Astrocyte of the hippocampus (primary cell): ENCODE data around the gene ZNF101.

Experiments used
- DNase-seq: peaks from one replicate; pipeline ENCODE4 v3.0.0; 2011; ENCODE audit warnings: low read depth, low spot score

Gene ZNF101

DNA sequence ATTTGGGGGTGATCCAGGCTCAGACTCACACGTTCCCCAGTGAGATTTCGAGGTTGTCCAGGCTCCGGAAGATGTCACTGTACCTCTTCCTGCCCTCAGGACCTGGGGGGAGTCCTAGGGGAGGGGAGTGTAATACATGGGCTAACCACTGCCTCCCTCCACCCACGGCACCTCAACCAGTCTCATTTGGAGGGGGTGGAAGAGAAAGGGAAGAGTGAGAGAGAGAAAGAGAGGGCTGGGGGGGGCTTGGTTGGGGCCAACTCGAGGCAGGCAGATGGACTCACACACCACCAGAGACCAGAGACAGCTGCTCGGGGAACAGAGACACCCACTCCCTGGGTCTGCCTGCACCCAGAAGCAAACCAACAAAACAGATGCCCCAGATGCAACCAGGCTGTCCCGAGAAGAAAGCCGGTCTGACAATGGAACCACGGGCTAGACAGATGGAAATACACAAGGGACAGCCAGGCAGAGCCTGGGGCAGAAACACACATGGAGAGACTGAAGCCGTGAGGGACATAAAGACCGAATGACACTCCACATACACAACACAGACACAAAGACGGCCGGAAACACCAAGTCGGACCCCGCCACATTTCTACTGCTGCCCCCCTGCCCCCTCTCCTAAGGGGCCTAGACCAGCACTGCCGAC is 26.0 kb upstream of the ZNF101 start:
- peak; percentile 34 for DNase-seq

DNA sequence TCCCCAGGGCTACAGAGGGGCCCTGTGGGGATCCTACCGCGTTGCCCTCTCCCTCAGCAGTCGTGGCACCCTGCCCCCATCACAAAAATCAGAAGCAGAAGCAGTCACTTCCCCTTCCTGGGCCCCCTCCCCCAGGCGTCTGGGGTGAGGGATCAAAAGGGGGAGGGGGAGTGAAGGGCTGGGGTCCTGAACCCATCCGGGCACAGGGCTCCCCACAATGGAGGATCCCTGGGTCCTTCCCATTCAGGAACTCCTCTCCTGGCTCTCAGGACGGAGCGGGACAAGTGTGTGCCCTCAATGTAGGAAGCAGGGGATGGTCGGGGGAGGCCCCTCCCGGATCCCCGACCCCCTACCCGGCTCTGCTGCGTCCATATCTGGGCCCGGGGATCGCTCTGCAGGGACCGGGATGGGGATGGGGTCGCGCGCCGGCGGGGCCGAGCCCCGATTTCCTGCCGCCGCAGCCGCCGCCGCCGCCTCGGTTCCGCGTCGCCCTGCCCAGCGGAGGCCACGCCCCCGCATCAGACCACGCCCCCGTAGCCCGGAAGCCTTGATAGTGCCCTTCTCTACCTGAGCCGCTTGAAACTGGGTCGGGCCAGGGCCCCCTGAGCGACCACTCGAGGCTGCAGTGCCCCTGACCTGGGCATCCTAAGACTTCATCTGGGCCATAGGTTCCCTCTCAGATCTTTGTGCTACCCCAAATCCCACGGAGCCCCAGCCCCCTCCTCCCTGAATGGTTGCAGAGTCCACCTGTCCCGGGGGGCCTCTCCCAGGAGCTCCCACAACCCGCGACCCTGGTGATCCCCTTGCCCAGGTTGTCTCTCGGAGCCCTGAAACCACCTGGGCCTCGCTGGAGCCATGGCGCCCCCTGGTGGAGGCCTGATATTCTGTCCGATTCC is 25.2 kb upstream of the ZNF101 start, which contains the start of gene GMIP:
Gene GMIP, minus strand, starts transcription at position 500 of the 896 bp plus-strand sequence. Its CDS starts 128 bp downstream, at position 372.
- peak; percentile 78 for DNase-seq

DNA sequence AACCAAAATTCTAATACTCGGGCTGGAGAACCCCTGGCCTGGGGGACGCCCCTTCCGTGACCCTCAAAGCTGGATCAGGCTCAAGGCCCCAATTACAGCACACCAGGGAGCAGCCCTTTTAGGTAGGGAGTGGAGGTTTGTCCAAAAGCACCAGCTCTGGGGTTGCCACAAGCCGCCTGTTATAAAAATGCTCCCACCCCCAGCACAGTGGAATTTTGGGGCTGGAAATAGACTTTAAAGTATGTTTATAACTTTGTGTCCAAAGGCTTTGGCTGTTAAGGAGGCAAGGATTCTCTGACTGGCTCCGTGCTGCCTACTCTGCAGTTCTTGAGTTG is 24.6 kb upstream of the ZNF101 start:
- no peak for DNase-seq

DNA sequence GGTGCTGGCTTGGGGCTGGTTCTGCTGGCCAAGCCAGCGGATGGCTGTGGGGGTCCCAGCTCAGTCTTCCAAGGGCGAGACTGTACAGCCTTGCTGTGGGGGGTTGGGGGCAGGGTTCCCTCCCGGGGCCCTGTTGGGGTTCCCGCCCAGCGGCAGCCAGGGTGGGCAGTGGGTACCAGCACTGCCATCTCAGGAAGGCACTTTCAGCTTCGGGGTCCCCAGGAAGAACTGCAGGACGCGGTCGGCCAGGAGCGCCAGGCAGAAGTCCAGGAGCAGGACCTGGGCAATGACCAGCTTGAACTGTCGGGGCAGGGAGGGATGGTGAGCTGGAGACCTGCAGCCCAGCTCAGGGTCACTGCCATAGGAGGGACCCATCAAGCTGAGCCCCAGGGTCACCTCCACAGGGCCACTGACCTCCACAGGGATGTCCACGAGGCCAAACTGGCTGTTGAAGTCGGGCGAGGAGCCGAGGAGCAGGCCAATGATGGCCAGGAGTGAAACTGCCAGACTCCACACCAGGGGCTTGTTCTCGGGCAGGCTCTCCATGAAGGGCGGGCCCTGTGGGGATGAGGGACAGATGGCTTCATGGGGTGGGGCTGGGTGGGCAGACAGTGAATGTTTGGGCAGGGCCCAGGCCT is 23.3 kb upstream of the ZNF101 start:
- DNase-seq = no peak

DNA sequence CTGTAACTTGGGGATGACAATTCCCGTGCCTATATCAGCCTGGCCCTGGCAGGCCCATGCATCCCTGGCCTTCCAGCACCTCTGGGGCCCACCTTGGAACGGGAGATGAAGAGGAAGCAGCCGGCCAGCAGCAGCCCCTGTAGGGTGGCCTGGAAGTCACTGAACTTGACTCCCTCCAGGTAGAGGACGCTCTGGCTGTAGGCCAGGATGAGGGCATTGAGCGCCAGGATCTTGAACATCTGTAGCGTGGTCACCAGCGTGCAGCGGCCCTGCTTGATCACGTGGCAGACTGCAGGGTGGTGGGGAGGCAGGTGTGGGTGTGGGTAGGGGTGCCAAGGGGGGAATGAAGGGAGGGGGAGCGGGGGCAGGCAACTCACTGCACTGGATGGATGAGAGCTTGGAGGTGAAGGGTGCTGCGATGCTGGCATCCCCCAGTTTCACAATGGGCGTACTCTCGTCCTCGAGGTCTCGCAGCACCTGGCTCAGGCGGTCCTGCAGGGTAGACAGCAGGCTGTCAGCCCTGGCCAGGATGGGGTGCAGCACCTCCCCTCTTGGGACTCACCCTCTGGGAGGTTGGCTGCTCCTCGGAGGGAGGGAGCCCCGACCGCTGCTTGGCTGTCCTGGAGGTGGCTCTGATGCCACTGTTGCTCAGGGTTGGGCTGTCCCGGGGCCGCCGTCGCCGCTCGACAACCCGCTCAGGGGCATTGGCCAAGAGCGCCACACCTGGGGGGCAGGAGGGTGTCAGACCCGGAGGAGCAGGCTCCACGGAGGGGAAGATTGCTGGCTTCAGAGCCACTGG is 21.4 kb upstream of the ZNF101 start:
- no peak for DNase-seq

DNA sequence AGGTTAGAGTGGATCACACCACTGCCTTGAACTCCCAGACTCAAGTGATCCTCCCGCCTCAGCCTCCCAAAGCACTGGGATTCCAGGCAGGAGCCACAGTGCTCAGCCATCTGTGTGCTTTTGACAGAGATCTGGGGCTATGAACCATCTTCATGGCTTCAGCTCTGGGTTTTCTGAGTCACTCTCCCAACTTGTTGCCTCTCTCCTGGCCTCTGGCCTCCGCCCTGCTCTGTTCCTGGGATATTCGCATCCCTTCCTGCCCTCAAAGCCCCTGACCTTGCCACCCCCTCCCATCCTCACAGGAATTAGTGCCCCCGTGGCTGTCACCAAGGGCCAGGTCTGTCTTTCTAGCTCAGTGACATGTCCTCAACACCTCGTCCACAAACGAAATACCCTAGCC is 19.5 kb upstream of the ZNF101 start:
- no peak for DNase-seq

DNA sequence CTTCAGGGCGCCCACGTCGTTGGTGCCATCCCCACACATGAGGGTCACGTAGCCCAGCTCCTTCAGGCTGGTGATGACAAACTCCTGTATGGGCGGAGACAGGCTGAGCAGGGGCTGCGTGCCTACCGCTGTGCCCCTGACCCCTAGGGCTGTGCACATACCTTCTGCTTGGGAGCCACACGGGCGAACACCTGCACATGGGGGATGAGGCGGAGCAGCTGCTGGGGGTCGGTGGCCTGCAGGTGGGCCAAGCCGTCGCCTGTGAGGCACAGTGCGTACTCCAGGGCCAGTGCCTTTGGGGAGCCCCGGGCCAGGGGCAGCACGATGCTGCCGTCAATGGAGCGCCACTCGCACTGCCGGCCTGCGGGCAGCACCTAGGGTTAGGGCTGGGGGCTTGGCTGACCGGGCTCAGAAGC is 19.1 kb upstream of the ZNF101 start:
- DNase-seq = no peak

DNA sequence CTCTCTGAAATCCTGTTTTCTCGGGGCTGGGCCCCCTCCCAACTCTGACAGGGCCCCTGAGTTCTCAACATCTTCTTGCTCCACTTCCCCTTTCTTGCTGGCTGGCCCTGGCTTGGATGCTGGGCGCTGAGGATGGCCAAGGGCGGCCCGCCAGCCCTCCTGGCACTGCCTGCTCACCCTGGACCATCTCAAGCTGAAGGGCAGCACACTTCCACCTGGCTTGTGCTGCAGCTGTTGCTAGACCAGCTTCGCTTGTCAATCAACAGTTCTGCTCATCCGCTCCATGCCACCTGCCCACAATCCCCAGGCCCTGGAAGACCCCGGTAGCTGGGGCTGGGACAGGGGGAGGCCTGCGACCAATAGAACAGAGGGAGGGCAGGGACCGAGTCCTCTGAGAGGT is 18.3 kb upstream of the ZNF101 start:
- DNase-seq = no peak

DNA sequence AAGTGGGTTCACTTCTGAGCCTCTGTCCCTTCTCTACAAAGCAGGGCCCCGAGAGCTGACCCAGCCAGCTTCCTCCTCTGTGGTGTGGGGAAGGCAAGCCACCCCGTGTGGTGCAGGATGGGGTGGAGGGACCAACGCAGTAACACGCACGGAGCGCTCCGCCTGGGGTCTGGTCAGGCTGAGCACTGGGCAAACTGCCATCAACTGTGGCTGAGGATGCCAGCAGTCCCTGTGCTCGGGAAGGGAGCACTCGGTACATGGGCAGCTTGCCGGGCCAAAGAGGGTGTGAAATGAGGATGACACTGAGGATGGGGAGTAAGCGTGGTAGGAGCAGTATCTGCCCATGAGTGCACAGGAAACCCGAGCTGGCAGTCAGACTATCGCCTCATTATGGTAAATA is 17.6 kb upstream of the ZNF101 start:
- no peak for DNase-seq

DNA sequence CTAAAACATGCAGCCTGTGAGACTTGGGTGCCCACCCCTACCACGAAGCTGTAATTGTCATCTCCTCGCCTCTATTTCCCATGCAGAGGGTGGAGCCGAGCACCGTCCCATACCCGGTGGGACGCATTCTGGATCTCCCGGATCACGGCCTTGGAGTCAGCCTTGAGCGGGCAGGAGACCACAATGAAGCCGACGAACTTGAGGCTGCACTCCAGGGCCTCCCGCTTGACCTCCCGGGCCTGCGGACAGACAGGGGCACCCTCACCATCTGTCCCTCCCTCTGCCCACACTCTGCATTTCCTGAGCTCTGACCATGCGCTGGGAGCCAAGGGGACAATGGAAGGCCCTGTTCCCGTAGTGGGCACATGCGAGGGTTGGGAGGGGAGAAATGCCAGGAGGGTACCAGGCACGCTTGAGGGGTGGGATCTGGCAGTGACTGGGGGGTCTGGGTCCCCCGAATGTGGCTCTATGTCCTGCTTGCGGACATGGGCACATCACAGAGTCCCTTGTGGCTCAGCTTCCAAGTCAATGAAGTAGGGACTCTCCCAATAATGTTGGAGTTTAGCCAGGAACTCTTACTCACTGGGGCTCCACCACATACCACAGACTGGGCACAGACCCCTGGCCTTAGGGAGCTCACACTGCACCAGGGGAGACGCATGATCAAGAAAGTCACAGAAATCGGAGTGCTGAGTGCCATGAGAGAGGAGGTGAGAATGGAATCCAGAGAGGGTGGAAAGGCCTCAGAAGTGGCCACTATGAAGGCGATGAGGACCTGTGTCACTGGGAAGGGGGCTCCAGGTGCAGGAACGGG is 15.9 kb upstream of the ZNF101 start:
- peak; percentile 63 for DNase-seq

DNA sequence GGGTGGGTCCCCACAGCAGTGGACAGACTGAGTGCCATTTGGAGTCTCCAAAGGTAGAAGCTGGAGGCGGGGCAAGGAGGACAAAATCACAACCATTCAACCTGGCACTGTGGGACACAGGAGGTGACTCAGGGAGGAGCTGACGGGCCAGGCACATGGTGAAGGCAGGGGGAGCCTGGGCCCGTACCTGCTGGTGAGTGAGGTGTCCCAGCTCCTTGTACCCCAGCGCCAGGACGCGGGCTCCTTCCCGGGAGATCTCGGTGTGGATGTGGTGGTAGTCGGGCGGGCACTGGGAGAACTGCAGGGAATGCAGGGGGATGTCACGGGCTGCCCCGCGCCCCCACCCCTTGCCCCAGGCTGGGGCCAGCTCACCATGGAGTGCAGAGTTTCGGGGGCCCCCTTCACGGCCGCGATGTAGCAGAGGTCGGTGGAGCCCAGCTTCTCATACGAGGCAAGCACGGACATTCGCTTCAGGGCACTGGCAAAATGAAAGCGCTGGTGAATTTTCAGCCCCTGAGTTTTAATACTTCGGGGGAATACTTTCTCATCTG is 15.0 kb upstream of the ZNF101 start:
- no peak for DNase-seq

DNA sequence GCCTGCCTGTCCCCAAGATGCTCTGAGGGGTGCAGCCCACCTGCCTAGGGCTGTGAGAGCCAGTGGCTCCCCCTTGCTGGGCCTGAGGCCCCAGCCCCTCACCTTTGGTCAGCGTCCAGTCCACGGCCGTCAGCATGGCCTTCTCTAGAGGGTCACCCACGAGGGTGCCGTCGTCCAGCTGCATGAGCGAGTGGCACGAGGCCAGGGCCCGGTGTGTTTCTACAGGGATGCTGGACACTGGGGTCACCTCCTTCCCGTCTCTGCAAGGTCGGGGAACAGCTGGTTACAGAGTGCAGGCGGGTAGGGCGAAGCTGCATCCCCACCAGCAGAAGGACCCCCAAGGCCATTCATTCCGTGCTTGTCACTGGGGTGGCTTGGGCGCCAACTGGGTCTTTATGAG is 14.2 kb upstream of the ZNF101 start:
- DNase-seq = no peak

DNA sequence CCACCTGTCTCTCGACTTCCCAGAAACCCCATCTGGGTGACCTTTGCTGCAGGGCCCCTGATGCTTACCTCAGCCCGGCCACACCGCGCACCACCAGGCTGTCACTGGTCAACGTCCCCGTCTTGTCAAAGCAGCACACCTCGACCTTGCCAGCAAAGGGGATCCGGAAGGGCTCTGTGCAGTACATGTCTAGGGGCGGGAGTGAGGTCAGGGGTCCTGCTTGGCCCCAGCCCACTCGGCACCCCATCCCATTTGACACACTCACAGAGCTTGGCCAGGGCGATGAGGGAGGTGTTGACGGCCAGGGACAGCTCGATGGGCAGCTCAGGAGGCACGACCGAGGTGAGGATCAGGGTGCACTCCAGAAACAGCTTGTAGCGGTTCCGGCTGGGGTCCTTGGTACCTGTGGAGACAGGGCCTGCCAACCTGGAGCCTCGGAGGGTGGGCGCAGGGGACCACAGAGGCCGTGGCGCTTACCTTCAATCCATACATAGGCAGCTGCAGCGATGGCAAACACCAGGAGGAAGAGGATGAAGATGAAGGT is 13.5 kb upstream of the ZNF101 start:
- no peak for DNase-seq

DNA sequence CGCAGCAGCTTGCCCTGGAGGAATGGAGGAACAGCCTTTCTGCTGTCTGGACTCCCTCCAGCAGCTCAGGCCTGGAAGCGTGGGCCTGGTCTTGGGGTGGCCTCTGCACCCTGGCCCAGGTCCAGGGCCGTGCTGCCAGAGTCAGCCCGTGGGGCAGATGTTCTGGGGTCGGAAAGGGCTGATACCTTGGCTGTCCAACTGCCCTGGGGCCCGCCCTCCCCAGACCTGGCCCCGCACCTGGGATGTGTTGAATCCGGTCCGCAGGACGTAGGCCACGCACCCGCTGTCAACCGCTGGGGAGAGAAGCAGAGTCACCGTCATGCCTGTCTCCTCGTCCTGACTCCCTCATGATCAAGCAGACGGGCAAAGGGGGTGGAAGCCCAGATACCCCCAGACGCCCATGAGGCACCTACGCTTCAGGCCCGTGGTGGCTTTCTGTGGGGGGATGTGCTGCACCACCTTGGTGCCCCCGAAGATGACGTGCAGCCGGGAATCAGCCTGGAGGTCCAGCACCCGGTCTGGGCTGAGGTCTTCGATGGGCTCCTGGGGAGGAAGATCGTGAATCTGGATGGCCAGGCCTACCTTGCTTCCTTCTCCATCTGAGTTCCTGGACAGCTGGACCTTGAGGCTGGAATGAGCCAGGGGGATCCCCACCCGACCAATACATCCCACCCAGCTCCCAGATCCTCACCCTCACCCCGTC is 12.8 kb upstream of the ZNF101 start:
- no peak for DNase-seq

DNA sequence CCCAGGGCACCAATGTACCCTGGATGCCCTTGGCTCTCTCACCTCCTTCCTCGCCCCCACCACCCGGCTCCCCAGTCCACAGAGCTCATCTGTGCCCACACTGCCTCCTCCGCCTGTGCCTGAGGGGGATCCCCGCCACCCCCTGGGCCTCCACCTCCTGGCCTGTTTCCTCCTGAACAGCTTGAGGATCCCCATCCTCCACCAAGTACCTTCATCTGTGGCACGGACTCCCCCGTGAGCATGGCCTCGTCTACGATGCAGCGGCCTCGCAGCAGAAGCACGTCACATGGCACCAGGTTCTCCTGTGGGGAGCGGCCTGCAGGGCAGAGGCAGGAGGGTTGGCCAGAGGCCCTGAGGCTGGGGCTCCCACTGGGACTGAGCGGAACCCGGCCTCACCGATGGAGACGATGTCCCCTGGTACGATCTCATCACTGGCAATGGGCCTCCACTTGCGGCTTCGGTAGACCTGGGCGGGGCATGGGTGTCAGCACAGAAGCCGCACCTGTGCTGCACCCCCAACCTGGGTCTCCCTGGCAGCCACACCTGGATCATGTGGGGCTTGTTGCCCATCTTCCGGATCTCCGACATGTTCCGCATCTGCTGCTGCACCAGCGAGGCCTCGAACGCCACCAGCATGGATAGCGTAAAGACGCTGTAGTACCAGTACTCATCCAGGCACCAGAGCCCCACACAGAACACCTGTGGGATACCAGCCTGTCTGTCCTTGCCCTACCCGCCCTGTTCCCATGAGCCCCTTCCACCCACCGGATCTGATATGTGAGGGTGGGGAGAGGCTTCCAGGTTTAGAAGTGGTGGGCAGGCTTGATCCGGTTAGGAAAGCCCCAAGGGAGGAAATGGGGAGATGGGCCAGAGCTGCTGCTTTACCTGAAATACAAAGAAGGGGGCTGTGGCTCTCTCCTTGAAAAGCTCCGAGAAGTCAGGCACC is 11.9 kb upstream of the ZNF101 start:
- DNase-seq = no peak

DNA sequence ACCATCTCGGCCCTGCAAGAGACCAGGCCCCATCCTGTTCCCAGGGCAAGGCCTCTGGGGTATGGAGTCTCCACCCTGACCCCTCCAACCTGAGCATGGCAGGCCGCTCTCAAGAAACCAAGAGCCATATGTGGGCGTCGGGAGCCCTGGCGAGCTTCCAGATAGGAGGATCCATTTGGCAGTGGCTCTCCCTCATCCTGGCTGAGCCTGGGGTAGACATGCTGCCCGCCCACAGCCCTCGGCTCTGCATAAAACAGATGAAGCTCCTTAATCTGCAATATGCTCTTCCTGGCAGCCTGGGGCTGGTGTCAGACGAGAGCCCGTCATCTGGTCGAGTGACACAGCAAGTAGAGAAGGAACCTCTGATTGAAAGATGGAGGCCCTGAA is 11.2 kb upstream of the ZNF101 start:
- DNase-seq = no peak

DNA sequence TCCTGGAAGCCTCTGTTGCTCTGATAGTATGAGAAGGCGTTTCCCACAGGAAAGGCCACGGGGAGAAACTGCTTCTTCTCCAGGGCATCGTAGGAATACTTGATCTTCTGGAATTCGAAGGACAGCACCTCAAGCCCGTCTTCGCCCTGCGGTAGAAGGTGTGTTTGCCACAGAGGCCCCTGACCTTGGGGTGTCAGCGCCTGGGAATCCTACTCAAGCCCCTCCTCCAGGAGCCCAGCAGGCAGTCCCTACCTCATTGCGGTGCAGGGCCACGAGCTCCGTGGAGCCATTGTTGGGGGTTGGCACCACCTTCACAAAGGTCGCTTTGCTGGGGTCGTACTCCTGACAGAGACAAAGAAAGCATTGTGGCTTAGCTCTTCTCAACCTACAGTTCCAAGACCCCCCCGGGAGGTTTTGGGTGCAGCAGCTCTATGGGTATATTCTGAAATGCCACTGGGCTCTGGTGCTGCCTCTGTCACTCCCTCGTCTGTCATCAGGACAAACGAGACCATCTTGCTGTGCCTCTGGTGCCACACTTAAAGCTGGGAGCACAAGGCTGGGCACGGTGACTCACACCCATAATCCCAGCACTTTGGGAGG is 8.9 kb upstream of the ZNF101 start:
- no peak for DNase-seq

DNA sequence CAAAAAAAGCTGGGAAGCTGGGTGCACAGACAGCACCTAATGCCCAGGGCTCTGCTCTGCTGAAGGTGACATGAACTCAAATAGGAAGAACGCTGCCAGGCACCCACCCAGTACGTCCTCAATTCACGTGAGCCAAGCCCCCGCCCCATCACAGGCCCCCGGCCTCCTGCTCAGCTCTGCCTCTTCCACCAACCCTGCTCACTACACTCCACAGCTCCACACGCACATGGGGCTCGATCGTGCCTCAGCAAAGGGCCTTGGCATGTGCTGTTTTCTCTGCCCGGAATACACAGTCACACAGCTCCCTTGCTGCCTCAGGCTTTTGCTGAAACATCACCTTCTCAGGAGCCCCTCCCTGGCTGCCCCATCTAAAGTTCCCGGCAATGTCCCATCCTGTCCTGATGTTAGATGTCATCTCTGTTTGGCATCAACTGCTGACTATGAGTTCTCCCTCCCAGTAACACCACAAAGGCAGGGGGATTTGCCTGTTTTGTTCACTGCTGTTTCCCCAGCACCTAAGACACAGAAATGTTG is 7.4 kb upstream of the ZNF101 start:
- no peak for DNase-seq
